Activated naive CD8-positive, alpha-beta T cell treated with anti-CD3 and anti-CD28 coated beads for 36 hours (primary cell): ENCODE results near the gene TTC33. TPM values are rescaled to one million over a fixed set of nuclear protein-coding genes. Genes with fewer than 3 reads are reported as not detected.

Experiments
- DNase-seq: peaks from one replicate; pipeline ENCODE4 v3.0.0; 2021
- H3K27ac Mint-ChIP-seq: one replicate; pipeline ENCODE4 v1.8.0; 2022; ENCODE audit warnings: mild to moderate bottlenecking, moderate library complexity, mixed read lengths
- H3K27me3 Mint-ChIP-seq: one replicate; pipeline ENCODE4 v1.8.0; 2022; ENCODE audit warnings: mild to moderate bottlenecking, mixed read lengths
- H3K36me3 Mint-ChIP-seq: one replicate; pipeline ENCODE4 v1.8.0; 2021; ENCODE audit warnings: mild to moderate bottlenecking, mixed read lengths
- H3K4me1 Mint-ChIP-seq: one replicate; pipeline ENCODE4 v1.8.0; 2021; ENCODE audit warnings: mixed read lengths
- H3K4me3 Mint-ChIP-seq: one replicate; pipeline ENCODE4 v1.8.0; 2022; ENCODE audit warnings: mild to moderate bottlenecking, moderate library complexity, mixed read lengths
- H3K9me3 Mint-ChIP-seq: one replicate; pipeline ENCODE4 v1.8.0; 2022; ENCODE audit warnings: mixed read lengths
- total RNA-seq, 2 experiments: library from RNA; stranded (reverse); gene quantifications; one replicate each; pipeline ENCODE4 v1.2.3, GENCODE V29; 2021

TTC33 gene
- total RNA-seq, 2 experiments from 2014 or later, result 16.8 to 18.1 TPM

- Mint-ChIP-seq H3K27me3 (no peaks in the 10 kb centered on the region), H3K9me3 (peaks cover 2% of the 10 kb centered on the region), H3K36me3 (peaks cover 7% of the 10 kb centered on the region), H3K4me1 (peaks cover 26% of the 10 kb centered on the region), H3K4me3 (no peak overlapping the region), H3K27ac (peak overlapping the region; percentile 0)
- DNase-seq, result no peak
These were observed 240.3 kb downstream of the TTC33 start for GRCh38 chr5:40515476-40515875.

- Mint-ChIP-seq H3K4me3 (no peak overlapping the region), H3K9me3 (peaks cover 2% of the 10 kb centered on the region), H3K4me1 (peaks cover 26% of the 10 kb centered on the region), H3K27me3 (no peaks in the 10 kb centered on the region), H3K36me3 (peaks cover 7% of the 10 kb centered on the region), H3K27ac (peak overlapping the region; percentile 0)
- no peak for DNase-seq
These were observed 240.8 kb downstream of the TTC33 start for GRCh38 chr5:40514976-40515375.

DNA sequence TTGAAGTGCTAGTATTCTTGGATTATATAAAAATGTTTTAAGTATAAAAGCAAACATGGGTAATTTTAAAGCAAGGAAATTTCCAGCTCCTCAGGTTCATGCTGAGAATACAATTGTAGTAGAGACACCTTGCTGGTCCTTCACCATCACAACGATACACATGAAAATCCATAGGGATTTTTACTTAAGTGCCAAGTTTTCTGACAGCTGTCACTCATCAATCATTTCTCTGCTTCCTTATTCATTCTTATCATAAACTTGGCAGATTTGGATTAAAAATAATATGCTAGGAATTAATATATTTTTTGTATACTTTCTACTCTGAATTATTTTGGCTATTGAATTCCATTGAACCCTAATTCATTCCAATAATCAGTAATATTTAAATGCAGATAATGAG, 244.0 kb downstream of the TTC33 start:
- Mint-ChIP-seq H3K4me3 (no peak overlapping the region), H3K27ac (no peak overlapping the region), H3K9me3 (peaks cover 2% of the 10 kb centered on the region), H3K36me3 (peaks cover 5% of the 10 kb centered on the region), H3K4me1 (peaks cover 23% of the 10 kb centered on the region), H3K27me3 (no peaks in the 10 kb centered on the region)
- no peak for DNase-seq

DNA sequence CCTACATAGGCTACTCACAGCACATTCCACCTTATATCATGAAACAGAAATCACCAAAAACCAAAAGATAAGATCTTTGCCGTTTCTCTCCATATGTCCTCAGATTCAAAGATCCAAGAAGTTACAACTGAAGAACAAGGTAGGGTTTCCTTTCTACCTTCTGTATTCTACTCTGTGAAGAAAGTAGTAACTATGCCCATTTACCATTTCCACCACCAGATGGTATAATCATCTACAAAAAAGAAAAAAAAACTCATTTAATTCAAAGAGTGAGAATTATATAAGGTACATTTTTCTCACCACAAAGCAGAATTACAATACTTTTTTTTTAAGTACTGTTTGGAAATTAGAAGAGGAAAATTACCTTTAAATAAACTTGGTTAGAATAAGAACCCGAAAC, 248.7 kb downstream of the TTC33 start:
- Mint-ChIP-seq H3K27me3 (no peaks in the 10 kb centered on the region), H3K4me1 (peaks cover 17% of the 10 kb centered on the region), H3K9me3 (no peaks in the 10 kb centered on the region), H3K36me3 (no peaks in the 10 kb centered on the region), H3K27ac (no peak overlapping the region), H3K4me3 (no peak overlapping the region)
- DNase-seq, result no peak

DNA sequence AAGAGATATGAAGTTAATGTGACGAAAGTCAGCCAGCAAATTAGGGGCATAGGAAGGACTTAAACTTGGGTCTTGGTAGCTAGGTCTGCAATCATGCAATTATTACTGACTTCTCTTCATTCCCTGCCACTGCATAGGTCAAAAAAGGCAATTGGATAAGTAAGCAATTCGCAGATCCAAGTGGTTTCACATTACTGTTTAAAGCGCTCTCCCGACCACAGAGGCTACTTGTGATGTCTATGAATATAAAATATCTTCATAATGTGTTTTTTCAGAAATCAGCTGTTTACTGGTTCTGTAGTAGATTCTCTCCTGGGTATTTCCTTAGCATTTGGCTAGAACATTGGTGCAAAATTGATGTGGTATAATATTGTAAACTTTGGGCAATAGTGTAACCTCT, 250.7 kb downstream of the TTC33 start:
- no peak overlapping the region for H3K27ac Mint-ChIP-seq
- DNase-seq, result no peak

GRCh38 chr5:40503439-40503838, 252.3 kb downstream of the TTC33 start:
- no peaks in the 10 kb centered on the region for H3K36me3 Mint-ChIP-seq
- peak; percentile 42 for DNase-seq
- H3K4me3 Mint-ChIP-seq, result no peak overlapping the region
- no peaks in the 10 kb centered on the region for H3K27me3 Mint-ChIP-seq
- peaks cover 17% of the 10 kb centered on the region for H3K4me1 Mint-ChIP-seq
- no peak overlapping the region for H3K27ac Mint-ChIP-seq
- no peaks in the 10 kb centered on the region for H3K9me3 Mint-ChIP-seq

More for the DNA sequence above, 250.7 kb downstream of the TTC33 start:
- Mint-ChIP-seq H3K27me3 (no peaks in the 10 kb centered on the region), H3K4me1 (peaks cover 17% of the 10 kb centered on the region), H3K9me3 (no peaks in the 10 kb centered on the region), H3K4me3 (no peak overlapping the region), H3K36me3 (no peaks in the 10 kb centered on the region)

DNA sequence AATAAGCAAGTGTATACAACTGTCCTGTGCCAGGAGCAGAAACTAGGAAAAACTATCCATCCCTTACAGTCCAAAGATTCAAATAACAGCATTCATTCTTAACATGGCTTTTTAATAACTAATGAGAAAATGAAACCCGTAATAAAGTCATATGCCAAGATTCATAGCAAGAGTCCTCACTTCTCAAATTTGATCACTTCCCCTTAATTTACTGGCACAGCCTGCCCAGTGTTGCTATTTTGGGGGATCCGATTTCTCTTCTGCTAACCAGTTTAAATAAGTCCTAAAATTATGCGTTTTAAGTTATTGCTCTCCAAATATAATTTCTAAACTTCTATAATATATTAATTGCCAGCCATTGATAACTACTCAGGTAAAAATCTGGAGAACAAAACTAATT, 253.0 kb downstream of the TTC33 start:
- Mint-ChIP-seq H3K27me3 (no peaks in the 10 kb centered on the region), H3K27ac (no peak overlapping the region), H3K36me3 (no peaks in the 10 kb centered on the region), H3K4me3 (no peak overlapping the region), H3K9me3 (no peaks in the 10 kb centered on the region), H3K4me1 (peaks cover 17% of the 10 kb centered on the region)
- DNase-seq, result no peak

DNA sequence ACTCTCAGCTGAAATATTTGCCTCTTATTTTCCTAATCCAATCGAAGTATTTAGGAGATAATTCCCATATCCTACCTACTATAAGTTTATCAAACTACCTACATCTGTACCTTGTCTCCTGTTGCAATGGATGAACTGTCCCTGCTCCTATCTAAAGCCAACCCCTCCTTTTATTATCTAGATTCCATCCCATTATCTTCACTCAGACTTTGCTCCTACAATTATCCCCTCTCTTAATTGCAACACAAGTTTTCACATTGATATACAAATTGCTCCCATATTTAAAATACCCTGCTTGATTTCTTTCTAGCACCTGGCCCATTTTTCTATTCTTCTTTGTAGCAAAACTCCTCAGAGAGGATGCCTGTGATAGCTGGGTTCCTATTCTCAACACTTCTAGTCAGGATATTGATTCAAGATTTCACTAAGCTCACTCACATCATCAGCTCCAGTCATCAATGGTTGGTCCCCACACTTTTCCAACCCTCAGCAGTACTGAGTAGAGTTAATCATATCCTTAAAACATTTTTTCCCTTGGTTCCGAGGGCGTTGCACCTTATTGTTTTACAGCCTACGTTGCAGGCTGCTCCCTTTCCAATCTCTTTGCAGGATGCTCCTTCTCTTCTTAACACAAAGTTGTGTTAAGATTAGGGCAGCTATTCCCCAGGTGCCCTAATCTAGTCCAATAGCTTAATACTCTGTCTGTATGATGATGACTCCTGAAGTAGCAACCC, 253.9 kb downstream of the TTC33 start:
- Mint-ChIP-seq H3K4me3 (no peak overlapping the region), H3K36me3 (no peaks in the 10 kb centered on the region), H3K9me3 (no peaks in the 10 kb centered on the region), H3K4me1 (peaks cover 14% of the 10 kb centered on the region), H3K27me3 (no peaks in the 10 kb centered on the region), H3K27ac (no peak overlapping the region)
- no peak for DNase-seq

DNA sequence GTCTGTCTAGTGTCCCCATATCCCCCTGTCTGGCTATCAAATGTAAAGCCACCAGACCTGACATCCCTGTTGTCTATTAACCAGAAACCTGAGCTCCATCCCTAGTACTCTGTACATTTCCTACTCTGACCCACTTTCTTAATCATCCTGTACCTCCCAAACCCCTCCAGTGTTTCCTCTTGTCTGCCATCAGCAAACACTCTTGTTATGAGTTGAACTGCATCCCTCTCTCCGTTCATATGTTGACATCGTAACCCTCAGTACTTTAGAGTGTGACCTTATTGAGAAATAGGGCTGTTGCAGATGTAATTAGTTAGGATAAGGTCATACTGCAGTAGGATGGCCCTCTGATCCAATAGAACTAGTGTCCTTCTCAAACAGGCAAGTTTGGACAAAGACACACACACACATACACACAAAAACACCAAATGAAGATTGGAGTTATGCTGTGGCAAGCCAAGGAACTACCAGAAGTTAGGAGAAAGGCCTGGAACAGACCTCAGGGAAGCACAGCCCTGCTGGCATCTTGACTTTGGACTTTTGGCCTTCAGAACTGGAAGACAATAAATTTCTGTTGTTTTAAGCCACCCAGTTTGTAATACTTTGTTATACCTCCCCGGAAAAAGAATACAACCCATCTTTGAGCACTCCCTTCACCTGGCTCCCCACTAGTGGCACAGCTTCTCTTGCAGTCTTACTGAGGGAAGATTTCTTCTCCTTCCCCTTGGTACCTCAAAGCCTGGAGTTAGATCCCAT, 256.1 kb downstream of the TTC33 start:
- Mint-ChIP-seq H3K27me3 (no peaks in the 10 kb centered on the region), H3K4me3 (no peak overlapping the region), H3K36me3 (peaks cover 4% of the 10 kb centered on the region), H3K9me3 (no peaks in the 10 kb centered on the region), H3K27ac (no peak overlapping the region), H3K4me1 (peaks cover 9% of the 10 kb centered on the region)
- DNase-seq, result no peak

DNA sequence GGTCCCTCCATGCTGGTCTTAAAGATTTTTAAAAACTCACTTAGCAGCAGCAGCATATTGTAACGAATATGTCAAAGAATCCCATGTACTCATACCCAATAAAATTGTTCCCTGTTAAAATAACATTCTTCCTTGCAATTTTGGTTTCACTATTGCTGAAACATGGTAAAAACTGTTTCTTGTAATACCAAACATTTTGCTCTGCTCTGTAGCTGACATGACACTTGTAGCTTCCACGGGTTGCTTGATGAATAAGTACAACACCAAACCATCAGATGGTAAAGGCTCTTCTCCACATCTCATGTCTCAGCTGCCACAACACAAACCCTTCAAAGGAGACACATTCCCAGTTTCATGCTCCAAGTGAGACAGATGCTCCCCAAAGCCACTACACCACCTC, 256.8 kb downstream of the TTC33 start:
- peaks cover 6% of the 10 kb centered on the region for H3K36me3 Mint-ChIP-seq
- DNase-seq, result no peak
- peaks cover under 1% of the 10 kb centered on the region for H3K9me3 Mint-ChIP-seq
- no peak overlapping the region for H3K4me3 Mint-ChIP-seq
- peaks cover 12% of the 10 kb centered on the region for H3K4me1 Mint-ChIP-seq
- no peaks in the 10 kb centered on the region for H3K27me3 Mint-ChIP-seq
- H3K27ac Mint-ChIP-seq, result no peak overlapping the region

DNA sequence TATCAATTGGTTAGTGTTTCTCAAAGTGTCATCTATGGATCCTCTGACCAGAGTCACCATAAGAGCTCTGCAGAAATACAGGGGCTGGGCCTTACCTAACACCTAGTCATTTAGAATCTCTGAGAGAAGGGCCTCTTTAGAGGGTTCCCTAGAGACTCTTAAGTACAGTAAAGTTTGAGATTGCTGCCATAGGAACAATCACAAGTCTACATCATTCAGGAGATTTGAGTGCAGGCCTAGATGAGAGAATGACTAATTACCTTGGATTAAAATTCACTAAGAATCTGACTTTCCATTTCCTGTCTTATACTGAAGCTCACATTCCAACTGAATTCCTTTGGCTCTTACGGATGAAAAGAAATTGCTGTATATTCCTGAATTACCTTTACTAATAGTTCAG, 258.2 kb downstream of the TTC33 start:
- Mint-ChIP-seq H3K9me3 (peaks cover 10% of the 10 kb centered on the region), H3K4me1 (peaks cover 12% of the 10 kb centered on the region), H3K27ac (no peak overlapping the region), H3K4me3 (no peak overlapping the region), H3K36me3 (peaks cover 15% of the 10 kb centered on the region), H3K27me3 (peaks cover 3% of the 10 kb centered on the region)
- no peak for DNase-seq

DNA sequence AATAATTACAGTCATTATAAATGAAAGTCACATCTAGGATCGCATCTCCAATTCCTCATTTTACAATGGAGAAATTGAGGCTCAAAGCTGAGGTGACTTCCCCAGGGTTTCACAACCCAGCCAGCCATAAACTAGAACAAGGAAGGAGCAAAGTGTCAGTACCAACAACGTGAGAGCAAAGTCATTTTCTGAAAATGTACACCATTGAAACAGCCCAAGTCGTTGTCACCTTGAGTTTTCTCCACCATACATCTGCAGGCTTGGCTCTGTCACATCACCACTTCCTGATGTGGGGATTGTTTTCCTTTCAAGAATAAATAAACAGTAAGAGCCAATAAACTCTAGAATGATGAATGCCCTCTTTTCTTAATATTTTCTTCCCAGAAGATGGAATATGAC, 260.5 kb downstream of the TTC33 start:
- no peak overlapping the region for H3K27ac Mint-ChIP-seq
- H3K36me3 Mint-ChIP-seq, result peaks cover 19% of the 10 kb centered on the region
- H3K27me3 Mint-ChIP-seq, result peaks cover 3% of the 10 kb centered on the region
- DNase-seq, result no peak
- H3K9me3 Mint-ChIP-seq, result peaks cover 11% of the 10 kb centered on the region
- peaks cover 28% of the 10 kb centered on the region for H3K4me1 Mint-ChIP-seq
- no peak overlapping the region for H3K4me3 Mint-ChIP-seq

DNA sequence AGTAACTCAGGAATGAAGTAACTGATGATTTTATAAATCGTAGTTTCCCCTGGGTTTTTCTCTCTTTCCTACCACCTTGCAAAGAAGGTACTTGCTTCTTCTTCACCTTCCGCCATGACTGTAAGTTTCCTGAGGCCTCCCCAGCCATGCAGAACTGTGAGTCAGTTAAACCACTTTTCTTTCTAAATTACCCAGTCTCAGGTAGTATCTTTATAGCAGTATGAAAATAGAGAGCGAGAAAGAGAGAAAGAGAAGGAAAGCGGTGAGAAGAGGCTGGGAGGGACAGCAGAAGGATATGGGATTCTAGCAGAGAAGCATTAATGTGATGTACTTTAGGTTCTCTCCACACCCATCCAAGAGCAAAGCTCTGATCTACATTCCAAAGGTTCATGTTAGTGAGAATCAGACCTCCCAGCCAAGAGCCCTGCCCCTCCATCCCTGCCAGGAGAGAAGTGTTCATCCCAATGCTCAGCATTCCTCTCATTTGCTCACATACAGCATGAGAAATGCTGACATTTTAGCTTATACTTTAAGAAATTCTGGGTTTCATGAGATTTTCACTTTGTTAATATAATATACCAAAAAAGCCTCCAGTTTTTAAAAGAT, 261.0 kb downstream of the TTC33 start:
- peaks cover 19% of the 10 kb centered on the region for H3K36me3 Mint-ChIP-seq
- no peak for DNase-seq
- H3K27ac Mint-ChIP-seq, result no peak overlapping the region
- H3K9me3 Mint-ChIP-seq, result peaks cover 11% of the 10 kb centered on the region
- no peak overlapping the region for H3K4me3 Mint-ChIP-seq
- peaks cover 29% of the 10 kb centered on the region for H3K4me1 Mint-ChIP-seq
- H3K27me3 Mint-ChIP-seq, result peaks cover 3% of the 10 kb centered on the region

DNA sequence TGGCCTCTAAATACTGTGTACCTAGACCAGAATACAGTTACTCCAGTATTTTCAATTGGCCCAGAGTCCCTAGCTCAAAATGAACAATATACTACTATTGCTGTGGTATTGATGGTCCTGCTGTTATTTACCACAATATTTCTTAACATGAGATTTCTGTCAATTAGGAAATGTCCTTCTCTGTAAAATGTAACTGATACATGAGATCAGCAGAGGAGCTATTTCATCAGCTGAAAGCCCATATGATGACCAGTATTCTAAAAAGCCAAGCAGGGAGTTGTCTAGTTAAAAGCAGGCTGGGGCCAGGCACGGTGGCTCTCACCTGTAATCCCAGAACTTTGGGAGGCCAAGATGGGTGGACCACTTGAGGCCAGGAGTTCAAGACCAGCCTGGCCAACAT, 263.7 kb downstream of the TTC33 start:
- no peak for DNase-seq
- Mint-ChIP-seq H3K36me3 (peaks cover 19% of the 10 kb centered on the region), H3K27me3 (peaks cover 3% of the 10 kb centered on the region), H3K4me3 (no peak overlapping the region), H3K4me1 (peaks cover 54% of the 10 kb centered on the region), H3K9me3 (peaks cover 11% of the 10 kb centered on the region), H3K27ac (peak overlapping the region; percentile 28)

DNA sequence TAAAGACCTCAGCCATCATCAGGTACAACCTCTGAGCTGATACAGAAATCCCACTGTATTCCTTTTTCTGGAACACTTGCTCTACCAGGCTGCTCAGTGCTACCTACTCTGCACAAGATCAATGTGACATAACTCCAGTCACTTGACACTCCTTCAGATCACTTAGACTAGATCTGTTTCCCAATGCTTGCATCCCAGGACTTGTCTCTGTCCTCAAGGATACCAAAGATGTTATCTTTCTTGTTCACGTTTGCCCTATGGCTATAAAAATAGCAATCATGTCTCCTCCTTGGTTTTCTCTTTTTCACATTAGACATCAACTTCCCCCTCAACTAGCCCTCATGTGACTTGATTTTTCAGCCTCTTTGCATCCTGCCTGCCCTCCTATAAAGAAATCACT, 264.1 kb downstream of the TTC33 start:
- Mint-ChIP-seq H3K27ac (peak overlapping the region; percentile 28), H3K36me3 (peaks cover 19% of the 10 kb centered on the region), H3K9me3 (peaks cover 11% of the 10 kb centered on the region), H3K4me1 (peaks cover 58% of the 10 kb centered on the region), H3K4me3 (no peak overlapping the region), H3K27me3 (peaks cover 3% of the 10 kb centered on the region)
- no peak for DNase-seq
